ENCODE measurements around the gene OCA2.

DNA sequence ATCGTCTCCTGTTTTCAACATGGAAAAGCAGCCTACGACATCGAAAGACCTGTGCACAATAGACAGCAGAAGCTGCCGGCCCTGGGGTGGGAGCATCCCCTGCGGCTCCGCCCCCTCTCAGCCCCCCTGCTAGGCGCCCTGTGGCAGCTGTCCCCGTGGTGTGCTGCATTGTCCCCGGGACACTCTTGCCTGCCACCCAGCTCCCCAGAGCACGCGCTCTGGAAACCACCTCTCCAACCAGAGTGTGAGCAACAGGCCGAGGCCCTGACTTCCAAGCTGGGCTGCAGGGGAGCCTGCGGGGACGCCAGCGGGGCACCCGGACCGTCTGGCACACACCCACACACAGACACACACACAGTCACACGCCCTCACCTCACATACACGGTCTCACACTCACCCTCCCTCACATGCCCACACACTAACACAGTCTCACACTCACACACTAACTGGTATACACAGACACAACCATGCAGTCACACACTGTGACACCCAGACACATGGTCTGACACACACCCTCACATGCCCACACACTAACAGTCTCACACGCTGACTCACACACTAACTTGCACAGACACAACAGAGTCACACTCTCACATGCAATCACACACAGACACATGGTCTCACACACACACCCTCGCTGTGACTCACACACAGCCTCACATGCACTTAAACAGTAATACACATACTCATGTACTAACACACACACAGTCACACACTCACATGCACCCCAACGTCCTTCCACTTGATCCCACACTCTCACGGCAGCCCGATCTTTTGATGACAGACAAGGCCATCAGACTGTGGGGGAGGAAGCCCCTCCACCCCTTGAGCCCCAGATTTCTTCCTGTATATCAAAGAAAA lies 94.7 kb downstream of the OCA2 start:
- no peak for TF ChIP-seq POLR2A (IDR thresholded peaks at IDR 0.05)
- TF ChIP-seq, protein P1, sequence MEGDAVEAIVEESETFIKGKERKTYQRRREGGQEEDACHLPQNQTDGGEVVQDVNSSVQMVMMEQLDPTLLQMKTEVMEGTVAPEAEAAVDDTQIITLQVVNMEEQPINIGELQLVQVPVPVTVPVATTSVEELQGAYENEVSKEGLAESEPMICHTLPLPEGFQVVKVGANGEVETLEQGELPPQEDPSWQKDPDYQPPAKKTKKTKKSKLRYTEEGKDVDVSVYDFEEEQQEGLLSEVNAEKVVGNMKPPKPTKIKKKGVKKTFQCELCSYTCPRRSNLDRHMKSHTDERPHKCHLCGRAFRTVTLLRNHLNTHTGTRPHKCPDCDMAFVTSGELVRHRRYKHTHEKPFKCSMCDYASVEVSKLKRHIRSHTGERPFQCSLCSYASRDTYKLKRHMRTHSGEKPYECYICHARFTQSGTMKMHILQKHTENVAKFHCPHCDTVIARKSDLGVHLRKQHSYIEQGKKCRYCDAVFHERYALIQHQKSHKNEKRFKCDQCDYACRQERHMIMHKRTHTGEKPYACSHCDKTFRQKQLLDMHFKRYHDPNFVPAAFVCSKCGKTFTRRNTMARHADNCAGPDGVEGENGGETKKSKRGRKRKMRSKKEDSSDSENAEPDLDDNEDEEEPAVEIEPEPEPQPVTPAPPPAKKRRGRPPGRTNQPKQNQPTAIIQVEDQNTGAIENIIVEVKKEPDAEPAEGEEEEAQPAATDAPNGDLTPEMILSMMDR (IDR thresholded peaks at IDR 0.05): no peak

Measured in vagina (tissue), 2 donors.